ENCODE measurements around the gene ARHGAP6.
"Not testable (repeated sequence)": the region's sequence is repeated elsewhere in the genome, so short reads cannot be mapped to it uniquely, and the experiment has no call there.

The ARHGAP6 gene

DNA sequence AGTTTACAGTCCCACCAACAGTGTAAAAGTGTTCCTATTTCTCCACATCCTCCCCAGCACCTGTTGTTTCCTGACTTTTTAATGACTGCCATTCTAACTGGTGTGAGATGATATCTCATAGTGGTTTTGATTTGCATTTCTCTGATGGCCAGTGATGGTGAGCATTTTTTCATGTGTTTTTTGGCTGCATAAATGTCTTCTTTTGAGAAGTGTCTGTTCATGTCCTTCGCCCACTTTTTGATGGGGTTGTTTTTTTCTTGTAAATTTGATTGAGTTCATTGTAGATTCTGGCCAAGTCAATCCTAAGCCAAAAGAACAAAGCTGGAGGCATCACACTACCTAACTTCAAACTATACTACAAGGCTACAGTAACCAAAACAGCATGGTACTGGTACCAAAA, 146.5 kb downstream of the ARHGAP6 start:
- not testable (repeated sequence) for DNase-seq

DNA sequence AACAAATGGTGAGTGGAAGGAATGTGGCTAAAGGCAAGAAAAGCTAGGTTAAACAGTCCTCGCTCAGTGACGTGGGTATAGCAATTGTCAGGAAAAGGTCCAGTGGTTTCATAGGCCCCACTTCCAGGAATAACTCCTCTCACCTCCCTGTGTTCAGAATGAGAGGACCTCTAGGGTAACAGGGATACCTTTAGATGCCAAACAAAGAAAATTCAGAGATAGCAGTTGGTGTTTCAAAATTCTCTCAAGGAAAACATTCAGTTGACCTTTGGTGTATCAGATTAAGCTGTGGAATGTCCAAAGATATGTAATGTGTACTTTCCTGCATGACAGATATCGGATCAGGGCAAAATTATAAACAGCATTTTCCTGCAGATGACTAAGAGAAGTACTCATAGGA, 155.9 kb downstream of the ARHGAP6 start:
- DNase-seq: no peak

DNA sequence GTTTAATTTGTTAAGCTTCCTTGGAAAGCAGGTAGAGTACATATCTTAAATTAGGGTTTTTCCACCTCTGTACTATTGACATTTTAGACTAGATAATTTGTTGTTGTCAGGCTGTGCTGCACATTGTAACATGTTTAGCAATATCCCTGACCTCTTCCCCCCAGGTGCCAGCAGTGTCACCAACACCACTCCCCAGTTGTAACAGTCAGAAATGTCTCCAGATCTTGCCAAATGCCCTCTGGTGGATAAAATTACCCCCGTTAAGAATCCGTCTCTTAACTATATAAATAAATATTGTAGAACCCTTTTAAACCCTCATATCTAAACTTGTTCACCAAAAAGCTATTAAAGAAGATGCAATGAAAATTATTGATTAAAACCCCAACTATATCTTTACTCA, 161.5 kb downstream of the ARHGAP6 start:
- DNase-seq: no peak

DNA sequence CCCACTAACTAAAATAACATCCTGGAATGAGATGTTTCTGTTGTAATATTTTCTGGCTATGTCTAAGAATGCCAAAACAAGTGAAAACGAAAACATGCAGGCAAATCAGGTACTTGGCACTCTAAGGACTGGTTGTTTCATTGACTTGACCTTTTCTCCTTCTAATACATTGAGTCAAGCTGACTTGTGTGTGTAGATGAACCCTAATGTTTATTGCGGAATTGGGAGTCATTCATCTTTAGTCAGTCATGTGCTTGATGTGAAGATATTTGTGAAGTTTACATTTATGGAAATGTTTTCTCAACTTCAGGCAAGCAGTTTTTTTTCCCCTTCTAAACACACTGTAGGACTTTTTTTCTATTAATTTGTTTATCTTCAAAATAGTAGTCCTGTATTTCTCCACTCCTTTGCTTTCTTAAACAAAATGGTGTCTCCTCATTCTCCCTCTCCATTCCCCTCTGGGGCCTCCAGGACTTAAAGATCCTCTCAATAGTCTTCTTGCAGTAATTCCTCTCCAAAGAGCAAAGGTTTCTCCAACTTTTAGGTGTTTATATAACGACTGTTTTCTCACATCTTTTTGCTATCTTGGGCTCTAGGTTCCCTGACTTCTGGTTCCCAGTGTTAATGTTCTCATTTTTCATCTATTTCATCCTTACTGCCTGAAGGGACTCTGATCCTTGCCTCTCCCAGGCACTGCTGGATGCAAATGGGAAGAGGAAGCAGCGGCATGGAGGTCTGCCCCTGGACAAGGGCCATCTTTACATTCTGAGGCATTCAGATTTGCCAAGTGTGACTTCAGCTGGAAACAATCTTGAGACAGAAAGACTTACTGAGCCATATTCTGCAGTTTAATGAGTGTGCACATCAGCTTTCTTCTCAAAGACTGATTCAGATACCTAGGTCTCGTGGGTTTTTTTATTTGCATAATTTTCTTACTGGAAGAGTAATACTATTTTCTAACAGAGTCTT, 166.4 kb downstream of the ARHGAP6 start:
- DNase-seq: no peak

DNA sequence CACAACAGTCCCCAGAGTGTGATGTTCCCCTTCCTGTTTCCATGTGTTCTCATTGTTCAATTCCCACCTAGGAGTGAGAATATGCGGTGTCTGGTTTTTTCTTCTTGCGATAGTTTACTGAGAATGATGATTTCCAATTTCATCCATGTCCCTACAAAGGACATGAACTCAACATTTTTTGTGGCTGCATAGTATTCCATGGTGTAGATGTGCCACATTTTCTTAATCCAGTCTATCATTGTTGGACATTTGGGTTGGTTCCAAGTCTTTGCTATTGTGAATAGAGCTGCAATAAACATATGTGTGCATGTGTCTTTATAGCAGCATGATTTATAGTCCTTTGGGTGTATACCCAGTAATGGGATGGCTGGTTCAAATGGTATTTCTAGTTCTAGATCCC, 174.3 kb downstream of the ARHGAP6 start:
- not testable (repeated sequence) for DNase-seq

DNA sequence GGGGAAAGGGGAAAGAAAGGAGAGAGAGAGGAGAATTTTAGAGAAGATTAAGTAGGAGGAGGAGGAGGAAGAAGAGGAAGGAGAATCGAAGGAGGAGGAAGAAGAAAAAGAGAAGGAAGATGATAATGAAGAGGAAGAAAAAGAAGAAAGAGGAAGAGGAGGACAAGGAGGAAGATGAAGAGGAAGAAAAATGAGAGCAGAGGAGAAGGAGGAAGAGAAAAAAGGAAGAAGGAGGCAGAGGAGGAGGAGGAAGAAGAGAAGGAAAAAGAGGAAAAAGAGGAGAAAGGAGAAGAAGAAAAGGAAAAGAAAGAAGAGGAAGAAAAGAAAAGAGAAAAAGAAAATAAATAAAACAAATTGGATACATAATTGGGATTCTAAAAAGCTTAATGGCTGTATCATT, 181.4 kb downstream of the ARHGAP6 start:
- no peak for DNase-seq

DNA sequence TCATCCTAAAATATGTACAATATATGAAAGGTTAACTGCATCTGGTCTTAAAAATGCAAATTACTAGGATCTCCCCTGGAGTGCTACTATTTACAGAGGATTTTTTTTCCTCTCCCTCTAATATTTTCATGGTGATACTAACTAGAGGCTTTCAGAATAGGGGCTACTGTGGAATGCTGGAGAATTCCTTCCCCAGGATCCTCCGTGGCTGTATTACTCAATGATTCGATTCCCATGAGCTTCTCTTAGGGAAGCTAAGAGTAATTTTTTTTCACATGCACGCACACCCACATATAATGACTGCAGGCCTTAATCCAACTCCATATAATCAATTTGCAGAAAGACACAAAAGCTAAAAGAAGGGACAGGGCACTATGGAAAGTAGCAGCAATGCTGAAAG, 184.7 kb downstream of the ARHGAP6 start:
- DNase-seq: no peak

DNA sequence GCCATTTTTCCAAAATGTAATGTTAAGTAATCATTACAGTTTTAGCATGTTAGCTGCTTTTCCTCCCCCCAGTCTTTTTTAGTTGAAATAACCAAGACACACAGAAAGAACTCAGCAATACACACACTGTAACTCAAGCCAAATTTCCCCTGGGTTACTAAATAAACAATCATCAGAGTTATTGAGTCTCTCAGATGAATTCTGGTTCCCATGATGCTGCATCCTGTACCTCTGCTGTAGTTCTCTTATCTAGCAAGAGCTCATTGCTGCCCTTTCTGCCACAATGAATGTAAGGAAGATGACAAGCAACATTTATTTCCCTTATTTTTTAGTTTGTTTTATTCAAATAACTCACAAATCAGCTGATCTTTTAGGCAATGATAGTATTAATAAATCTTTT, 185.1 kb downstream of the ARHGAP6 start:
- no peak for DNase-seq

DNA sequence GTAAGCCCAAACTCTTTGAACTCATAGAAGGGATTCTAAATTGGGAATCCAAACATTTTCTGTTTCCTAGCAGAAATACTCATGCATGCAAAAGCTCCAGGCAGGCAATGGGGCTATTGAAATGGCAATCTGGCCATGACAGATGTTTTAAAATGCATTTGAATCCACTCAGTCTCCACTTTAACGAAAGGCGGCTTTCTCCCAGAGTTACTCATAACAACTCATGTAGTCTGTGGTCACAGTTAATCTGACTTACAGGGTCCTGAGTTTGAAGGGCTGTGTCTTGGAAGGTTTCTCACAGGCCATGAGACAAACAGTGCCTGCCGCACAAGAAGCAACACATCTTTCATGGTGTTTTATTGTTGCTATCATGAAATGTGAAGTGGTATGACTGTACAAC, 186.8 kb downstream of the ARHGAP6 start:
- no peak for DNase-seq

DNA sequence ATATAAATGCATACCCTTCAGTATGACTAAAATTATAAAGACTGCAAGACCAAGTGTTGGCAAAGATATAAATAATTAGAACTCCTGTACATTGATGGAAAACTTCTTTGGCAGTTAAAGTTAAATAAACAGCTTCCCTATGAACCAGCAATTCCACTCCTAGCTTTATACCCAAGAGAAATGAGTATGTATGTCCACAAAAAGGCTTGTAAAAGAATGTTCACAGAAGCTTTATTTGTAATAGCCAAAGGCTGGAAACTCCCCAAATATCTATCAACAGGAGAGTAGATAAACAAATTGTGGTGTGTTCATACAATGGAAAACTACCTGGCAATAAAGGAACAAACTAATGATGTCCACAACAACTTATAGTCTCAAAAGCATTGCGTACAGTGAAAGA, 187.7 kb downstream of the ARHGAP6 start:
- no peak for DNase-seq

DNA sequence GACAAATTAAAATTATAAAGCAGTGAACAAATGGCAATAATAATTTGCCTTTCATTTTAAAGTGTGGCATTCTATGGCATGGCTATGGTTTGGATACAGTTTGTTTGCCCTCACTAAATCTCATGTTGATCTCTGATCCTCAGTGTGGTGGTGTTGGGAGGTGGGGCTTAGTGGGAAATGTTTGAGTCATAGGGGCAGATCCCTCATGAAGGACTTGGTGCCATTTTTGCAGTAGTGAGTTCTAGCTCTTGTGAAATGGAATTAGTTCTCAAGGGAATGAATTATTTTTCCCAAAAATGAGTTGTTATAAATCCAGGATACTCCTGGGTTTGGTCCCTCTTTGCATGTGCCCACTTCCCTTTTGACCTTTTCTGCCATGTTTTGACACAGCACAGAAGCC, 191.1 kb downstream of the ARHGAP6 start:
- DNase-seq: no peak

DNA sequence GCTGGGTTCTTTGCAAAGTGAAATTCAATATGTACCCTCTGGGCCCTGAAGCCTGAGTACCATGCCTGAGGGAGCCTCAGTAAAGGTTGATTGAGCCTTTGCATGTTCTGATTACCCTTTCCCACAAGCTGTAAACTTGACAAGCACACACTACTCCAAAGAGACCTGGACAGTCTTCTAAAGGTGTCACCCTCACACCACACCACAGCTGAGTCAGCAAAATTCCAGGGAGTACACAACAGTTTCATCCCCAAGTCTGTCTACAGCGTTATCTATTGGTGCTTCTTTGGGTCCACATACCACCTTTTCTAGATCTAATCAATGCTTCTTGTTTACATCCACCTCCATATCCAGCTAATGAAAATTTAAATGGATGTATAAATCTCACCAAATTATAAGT, 191.7 kb downstream of the ARHGAP6 start:
- no peak for DNase-seq

DNA sequence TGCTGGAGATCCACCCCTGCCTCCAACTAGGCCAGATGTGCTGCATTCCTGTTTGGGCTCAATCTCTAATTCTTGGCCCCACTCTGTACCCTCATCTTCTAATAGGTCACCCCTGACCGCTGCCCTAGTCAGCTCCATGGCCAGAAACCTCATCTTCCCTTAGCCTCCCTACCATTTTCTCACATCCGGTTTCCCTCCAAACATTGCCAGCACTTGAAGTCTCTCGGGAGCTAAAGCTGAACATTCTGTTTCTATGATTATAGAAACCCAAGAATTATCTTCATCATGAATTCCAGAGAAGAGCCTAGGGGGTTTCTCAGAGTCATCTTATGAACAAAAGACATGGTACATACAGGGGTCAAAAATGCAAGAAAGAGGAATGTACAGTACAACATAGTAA, 192.8 kb downstream of the ARHGAP6 start:
- no peak for DNase-seq

DNA sequence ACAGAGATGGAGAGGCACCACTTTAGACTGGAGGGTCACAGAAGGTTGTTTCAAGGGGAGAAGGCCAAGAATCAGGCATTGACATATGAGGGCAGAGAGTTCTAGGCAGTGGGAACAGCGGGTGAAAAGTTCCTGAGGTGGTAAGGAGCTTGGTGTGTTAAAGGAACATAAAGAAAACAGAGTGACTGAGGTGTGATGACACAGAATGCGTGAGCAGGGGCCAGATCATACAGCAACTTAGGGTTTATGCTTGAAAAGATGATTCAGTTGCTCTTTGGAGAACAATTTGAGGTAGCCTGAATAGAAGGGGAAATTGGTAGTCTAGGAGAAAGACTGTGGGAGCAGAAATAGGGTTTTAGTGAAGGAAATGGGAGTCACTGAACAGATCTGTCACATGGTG, 193.3 kb downstream of the ARHGAP6 start:
- DNase-seq: no peak

DNA sequence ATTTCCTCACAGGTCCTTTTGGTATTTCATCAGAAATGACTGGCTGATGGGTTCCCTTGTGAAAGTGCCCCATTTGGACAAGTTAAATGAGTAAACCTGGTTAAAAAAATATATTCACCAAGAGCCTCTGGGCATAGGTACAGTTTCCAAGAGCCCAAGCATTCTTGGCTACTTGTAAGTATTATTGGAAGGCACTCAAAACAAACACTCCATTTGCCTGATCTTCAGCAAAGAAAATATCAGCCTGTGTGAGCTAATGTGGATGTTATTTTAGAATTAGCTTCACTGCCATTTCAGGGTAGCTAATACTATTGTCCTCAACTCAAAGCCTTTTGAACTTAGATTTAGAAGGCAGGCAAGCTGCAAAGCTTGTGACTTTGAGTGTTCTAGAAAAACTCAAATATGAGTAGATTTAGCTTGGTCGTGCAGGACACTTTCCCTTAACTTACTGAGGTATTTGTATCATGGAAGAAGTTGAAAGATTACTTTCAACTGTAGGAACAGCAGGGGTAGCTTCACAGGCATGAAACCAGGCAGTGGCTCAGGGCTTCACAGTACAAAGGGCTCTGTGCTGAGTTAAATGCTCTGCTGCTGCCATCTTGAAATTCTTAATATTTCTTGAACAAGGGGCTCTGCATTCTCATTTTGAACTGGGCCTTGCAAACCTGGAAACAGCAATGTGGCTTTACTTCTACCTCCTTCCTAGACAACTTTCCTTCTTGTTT, 195.3 kb downstream of the ARHGAP6 start:
- DNase-seq: no peak

DNA sequence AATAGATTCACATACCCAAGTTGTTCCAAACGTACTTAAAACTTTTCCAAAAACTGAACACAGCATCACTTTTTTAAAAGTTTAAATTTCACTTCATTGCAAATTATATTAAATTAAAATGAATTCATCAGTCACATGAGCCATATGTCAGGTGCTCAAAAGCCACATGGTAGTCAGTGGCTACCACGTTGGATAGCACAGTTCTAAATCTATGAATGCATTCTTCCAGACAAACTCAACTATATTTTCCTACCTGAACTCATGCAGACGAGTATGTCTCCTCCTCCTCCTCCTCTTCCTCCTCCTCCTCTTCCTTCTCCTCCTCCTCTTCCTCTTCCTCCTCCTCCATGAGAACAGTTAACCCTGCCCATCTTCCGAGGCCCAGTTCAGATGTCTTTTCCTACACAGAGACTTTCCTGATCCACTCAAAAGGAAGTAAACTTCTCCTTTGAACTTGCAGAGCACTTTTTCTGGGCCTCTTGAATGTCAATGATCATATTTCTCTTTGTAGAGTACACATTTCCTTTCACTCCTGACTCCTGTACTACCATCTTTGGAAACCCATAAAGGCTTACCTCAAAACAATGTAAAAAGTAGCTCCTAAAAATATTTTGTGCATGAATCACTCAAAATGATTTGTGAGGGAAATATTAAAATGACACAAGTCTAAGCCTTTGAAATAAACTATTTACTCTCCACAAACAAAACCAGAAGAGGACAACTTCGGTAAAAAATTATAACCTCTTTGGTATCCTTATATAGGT, 199.9 kb downstream of the ARHGAP6 start:
- DNase-seq: no peak

DNA sequence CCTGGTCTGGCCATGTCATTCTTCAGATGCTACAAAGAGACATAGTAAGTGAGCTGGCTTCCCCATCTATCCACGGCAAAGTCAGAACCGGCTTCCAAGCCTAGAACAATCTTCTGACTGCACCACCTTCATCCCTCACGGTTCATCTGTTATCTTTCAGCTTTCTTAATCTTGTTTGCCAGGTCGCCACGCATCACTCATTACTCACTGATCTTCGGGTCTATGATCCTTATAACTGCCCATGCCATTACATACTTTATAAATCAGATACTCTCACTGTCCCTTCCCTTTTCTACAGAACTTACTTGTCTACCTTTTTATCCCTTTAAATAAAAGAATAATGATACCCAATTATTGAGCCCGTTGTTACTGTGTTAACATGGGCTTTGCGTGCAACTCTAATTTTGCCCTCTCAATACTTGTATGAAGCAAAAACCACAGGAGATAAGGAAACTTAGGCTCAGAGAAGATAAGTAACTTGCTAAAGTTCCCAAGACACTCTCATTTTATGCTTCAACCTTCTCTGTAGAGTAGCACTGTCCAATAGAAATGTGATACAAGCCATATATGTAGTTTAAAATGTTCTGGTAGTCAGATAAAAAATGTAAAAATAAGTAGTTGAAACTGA, 200.8 kb downstream of the ARHGAP6 start:
- no peak for DNase-seq

DNA sequence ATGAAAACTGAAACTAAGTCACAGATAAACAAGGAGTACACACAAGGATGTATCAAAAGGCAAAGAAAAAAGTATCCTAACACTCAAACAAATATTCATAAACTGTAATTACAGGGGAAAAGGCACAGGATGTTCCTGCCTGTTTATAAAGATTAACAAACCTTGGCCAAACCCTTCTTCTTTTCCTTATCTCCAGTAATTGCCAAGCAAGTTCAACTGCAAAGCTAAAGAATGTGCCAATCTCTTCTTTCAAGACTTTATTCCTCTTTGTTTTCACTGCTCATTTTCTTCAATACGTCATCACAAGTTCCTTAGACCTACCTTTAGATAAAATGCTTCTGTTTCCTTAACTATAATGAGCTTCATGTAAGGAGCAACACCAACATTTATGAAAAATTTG, 201.3 kb downstream of the ARHGAP6 start:
- no peak for DNase-seq

DNA sequence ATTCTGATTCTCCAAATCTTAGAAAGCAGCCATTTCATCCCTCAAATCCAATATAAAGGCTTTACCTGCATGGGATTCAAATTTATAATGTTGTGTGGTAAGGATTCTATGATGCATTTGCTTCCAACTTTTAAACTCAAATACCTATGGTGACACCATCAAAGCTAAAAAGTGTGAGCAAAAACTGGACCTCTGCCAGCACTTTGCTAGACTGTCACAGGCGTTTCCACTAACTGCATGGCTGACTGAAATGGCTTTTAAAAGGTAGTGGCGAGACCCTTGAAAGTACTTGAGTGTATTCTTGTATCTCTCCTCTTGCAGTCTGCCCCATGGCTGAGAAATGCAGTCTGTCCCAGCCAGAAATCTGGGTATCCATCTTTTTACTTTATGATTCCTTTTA, 203.1 kb downstream of the ARHGAP6 start:
- no peak for DNase-seq

DNA sequence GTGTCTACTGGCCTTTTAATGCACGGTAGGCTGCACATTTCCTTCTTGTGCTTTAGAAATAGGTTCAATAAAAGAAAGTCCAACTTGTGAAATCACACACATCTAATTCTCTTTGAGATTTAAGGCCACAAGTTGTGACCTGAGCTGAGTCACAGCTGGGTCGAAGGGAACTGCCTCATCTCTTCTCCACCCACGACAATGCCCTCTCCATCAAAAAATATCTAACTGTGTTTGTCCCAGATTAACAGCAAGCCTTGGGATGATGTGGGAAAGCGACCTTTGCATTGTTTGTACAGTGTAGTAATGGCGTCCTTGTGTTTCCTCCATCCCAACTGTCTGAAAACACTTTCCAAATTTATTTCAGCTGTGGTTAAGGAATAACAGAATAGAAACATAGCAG, 203.6 kb downstream of the ARHGAP6 start:
- no peak for DNase-seq

DNA sequence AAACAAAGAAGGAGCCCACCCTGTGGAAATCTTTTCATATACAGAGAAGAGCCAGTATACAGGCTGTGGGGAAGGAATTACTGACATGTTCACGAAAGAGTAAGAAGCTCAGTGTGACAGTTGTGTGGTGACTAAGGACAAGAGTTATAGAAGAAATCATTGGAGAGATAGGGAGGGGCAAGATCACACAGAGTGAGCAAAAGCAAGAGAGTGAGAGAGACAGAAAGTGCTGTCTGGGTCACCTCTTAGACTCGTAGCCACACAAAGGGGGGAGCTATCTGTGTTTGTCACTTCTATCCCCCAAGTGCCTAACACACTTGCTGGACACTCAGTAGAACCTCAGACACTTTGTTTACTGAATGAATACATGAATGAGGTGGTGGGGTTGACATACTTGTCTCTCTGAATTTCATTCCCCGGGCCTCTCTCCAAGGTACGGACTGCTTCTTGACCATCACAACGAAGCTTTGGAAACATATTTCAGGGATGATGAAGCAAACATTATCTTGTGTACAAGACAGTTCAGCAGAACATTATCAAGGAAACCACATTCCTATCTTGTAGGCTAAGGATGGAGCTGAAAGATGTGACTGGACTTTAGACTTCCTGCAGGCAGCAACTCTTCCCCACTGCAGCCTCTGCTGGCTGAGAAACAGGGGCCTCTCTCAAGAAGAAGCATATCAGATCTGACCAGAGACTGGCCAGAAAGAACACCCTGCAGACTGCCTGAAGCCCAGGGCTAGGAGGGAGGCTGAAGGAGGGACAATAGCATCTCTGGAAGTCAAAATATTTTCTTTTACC, 204.3 kb downstream of the ARHGAP6 start:
- no peak for DNase-seq

DNA sequence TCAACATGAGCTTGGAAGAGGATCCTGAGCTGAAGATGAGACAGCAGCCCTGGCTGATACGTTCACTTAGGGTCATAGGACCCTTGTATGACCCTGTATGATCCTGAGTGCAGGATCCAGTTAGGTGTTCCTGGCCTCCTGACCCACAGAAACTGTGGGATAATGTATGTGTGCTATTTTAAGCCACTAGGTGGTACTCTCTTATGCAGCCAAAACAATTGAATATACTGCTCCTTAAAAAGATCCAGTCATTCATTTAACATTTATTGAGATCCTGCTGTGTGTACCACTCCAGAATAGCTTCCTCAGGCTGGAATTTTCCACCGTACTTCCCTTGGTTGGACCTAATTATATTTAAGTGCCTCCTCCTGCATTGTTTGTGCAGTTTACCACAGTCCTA, 205.4 kb downstream of the ARHGAP6 start:
- DNase-seq: no peak

Data from stimulated activated CD4-positive, alpha-beta T cell treated with anti-CD3 and anti-CD28 coated beads, Interleukin-4, amount 100 ng/mL, for 24 hours (primary cell).